Measurements from ENCODE around the gene AGAP3.

The AGAP3 gene

GRCh38 chr7:151095828-151096475, 9.7 kb downstream of the AGAP3 start:
- TF ChIP-seq CTCF (IDR thresholded peaks at IDR 0.05; ENCODE audit: low read depth, low read length, missing control alignments) = no peak
- no peak for DNase-seq
- Histone ChIP-seq H3K27me3 (replicated peaks) (no peaks in the 10 kb centered on the region), H3K36me3 (replicated peaks) (peaks cover 3% of the 10 kb centered on the region), H3K27ac (no peak overlapping the region), H3K4me3 (ENCODE audit: low read depth, low read length) (no peak overlapping the region)
- in situ Hi-C loops (cut with HindIII; ENCODE audit: low pct_ligation_motif_present, low sequenced_read_pairs) = no loop called here

GRCh38 chr7:151099486-151100211, 13.4 kb downstream of the AGAP3 start:
- Histone ChIP-seq H3K36me3 (replicated peaks) (peaks cover 3% of the 10 kb centered on the region), H3K27me3 (replicated peaks) (no peaks in the 10 kb centered on the region), H3K4me3 (ENCODE audit: low read depth, low read length) (no peak overlapping the region), H3K27ac (no peak overlapping the region)
- no peak for DNase-seq
- TF ChIP-seq CTCF (IDR thresholded peaks at IDR 0.05; ENCODE audit: low read depth, low read length, missing control alignments) = no peak
- in situ Hi-C loops (cut with HindIII; ENCODE audit: low pct_ligation_motif_present, low sequenced_read_pairs) = no loop called here

GRCh38 chr7:151100921-151101320, 14.6 kb downstream of the AGAP3 start:
- TF ChIP-seq CTCF (IDR thresholded peaks at IDR 0.05; ENCODE audit: low read depth, low read length, missing control alignments) = no peak
- in situ Hi-C loops (cut with HindIII; ENCODE audit: low pct_ligation_motif_present, low sequenced_read_pairs) = no loop called here
- Histone ChIP-seq H3K36me3 (replicated peaks) (peaks cover 3% of the 10 kb centered on the region), H3K4me3 (ENCODE audit: low read depth, low read length) (no peak overlapping the region), H3K27ac (no peak overlapping the region), H3K27me3 (replicated peaks) (no peaks in the 10 kb centered on the region)
- no peak for DNase-seq

GRCh38 chr7:151101621-151102396, 15.5 kb downstream of the AGAP3 start:
- Histone ChIP-seq H3K27ac (no peak overlapping the region), H3K27me3 (replicated peaks) (no peaks in the 10 kb centered on the region), H3K4me3 (ENCODE audit: low read depth, low read length) (no peak overlapping the region), H3K36me3 (replicated peaks) (no peaks in the 10 kb centered on the region)
- no peak for TF ChIP-seq CTCF (IDR thresholded peaks at IDR 0.05; ENCODE audit: low read depth, low read length, missing control alignments)
- in situ Hi-C loops (cut with HindIII; ENCODE audit: low pct_ligation_motif_present, low sequenced_read_pairs) = no loop called here
- no peak for DNase-seq

- TF ChIP-seq CTCF (IDR thresholded peaks at IDR 0.05; ENCODE audit: low read depth, low read length, missing control alignments) = no peak
- H3K36me3 ChIP-seq (replicated peaks) = no peaks in the 10 kb centered on the region
- in situ Hi-C loops (cut with HindIII; ENCODE audit: low pct_ligation_motif_present, low sequenced_read_pairs) = no loop called here
- no peak overlapping the region for H3K27ac ChIP-seq
- no peaks in the 10 kb centered on the region for H3K27me3 ChIP-seq (replicated peaks)
- DNase-seq = no peak
- no peak overlapping the region for H3K4me3 ChIP-seq (ENCODE audit: low read depth, low read length)
These were observed 16.7 kb downstream of the AGAP3 start for GRCh38 chr7:151102991-151103390.

All from brain microvascular endothelial cell (primary cell).